ENCODE data around the gene CDH23.

The CDH23 gene

GRCh38 chr10:71788954-71789353, 392.2 kb downstream of the CDH23 start:
- FAIRE-seq = no peak

- FAIRE-seq = no peak
Observed at GRCh38 chr10:71789871-71790270, 393.2 kb downstream of the CDH23 start.

GRCh38 chr10:71790749-71791440, 394.2 kb downstream of the CDH23 start:
- FAIRE-seq = no peak

- no peak for FAIRE-seq
Observed at GRCh38 chr10:71795248-71795647, 398.5 kb downstream of the CDH23 start.

- FAIRE-seq = no peak
Observed at GRCh38 chr10:71796749-71797405, 400.2 kb downstream of the CDH23 start.

- no peak for FAIRE-seq
Observed at GRCh38 chr10:71797533-71798307, 401.0 kb downstream of the CDH23 start.

- no peak for FAIRE-seq
Observed at GRCh38 chr10:71798308-71798624, 401.5 kb downstream of the CDH23 start.

- no peak for FAIRE-seq
Observed at GRCh38 chr10:71799112-71799511, 402.4 kb downstream of the CDH23 start.

- FAIRE-seq = no peak
Observed at GRCh38 chr10:71799608-71800453, 403.1 kb downstream of the CDH23 start.

GRCh38 chr10:71801361-71801760, 404.6 kb downstream of the CDH23 start:
- FAIRE-seq = no peak

- FAIRE-seq = no peak
Observed at GRCh38 chr10:71802235-71802634, 405.5 kb downstream of the CDH23 start.

GRCh38 chr10:71802715-71803488, 406.2 kb downstream of the CDH23 start:
- FAIRE-seq = no peak

GRCh38 chr10:71804077-71804476, 407.4 kb downstream of the CDH23 start:
- no peak for FAIRE-seq

GRCh38 chr10:71805776-71806703, 409.3 kb downstream of the CDH23 start:
- FAIRE-seq = no peak

GRCh38 chr10:71806704-71807556, 410.2 kb downstream of the CDH23 start:
- FAIRE-seq = no peak

- no peak for FAIRE-seq
Observed at GRCh38 chr10:71807557-71808510, 411.1 kb downstream of the CDH23 start.

- no peak for FAIRE-seq
Observed at GRCh38 chr10:71809628-71810027, 412.9 kb downstream of the CDH23 start.

GRCh38 chr10:71810048-71810750, 413.5 kb downstream of the CDH23 start:
- no peak for FAIRE-seq
